HEK293 (cell line): ENCODE results near the gene PICALM.

Experiments
- CTCF ChIA-PET: fragments of 350-600 bp; formaldehyde crosslinking; extraction: SDS; loops from one replicate; lab custom pipeline; 2021; ENCODE audit warnings: antibody characterized with exemption; lab: Yijun Ruan, JAX
- POLR2A ChIA-PET: fragments of 300-600 bp; formaldehyde crosslinking; extraction: SDS; loops from one replicate; lab custom pipeline; 2020; ENCODE audit warnings: antibody characterized with exemption, inconsistent platforms; lab: Yijun Ruan, JAX
- H3K27ac ChIP-seq: fragments of 200-500 bp; sonication (Bioruptor generic); 2 replicates; pipeline ENCODE4 v1.5.1; 2014; ENCODE audit warnings: low read depth, low read length, control low read depth, inconsistent platforms; ENCODE audit errors: extremely low read depth
- H3K36me3 ChIP-seq, 2 experiments: fragments of 200-500 bp in 1 of 2; sonication (Bioruptor generic) in 1 of 2; 1 replicate in 1 of 2; 2 replicates in 1 of 2; pipeline ENCODE4 v1.5.1; 2014 to 2017; ENCODE audit warnings: inconsistent platforms in 2 of 2, low read length in 2 of 2; ENCODE audit not compliant: control insufficient read depth in 2 of 2, insufficient read depth in 1 of 2
- H3K4me1 ChIP-seq: fragments of 200-500 bp; sonication (Bioruptor generic); 2 replicates; pipeline ENCODE4 v1.5.1; 2014; ENCODE audit warnings: mild to moderate bottlenecking, low read length, inconsistent platforms; ENCODE audit not compliant: control insufficient read depth, insufficient read depth
- H3K4me3 ChIP-seq: 2 replicates; pipeline ENCODE4 v1.5.1; 2011; ENCODE audit warnings: low read depth, mild to moderate bottlenecking, control low read depth, low read length, moderate library complexity
- H3K9me3 ChIP-seq: fragments of 200-500 bp; sonication (Bioruptor generic); 2 replicates; pipeline ENCODE4 v1.5.1; 2014; ENCODE audit warnings: low read depth, low read length, inconsistent platforms; ENCODE audit not compliant: control insufficient read depth, insufficient read depth
- ELK4 ChIP-seq: IDR thresholded peaks from 2 replicates; pipeline ENCODE4 v1.6.1; 2011; ENCODE audit warnings: mild to moderate bottlenecking, low read depth, low read length, borderline replicate concordance
- GLIS1 ChIP-seq: fragments of 450-650 bp; formaldehyde crosslinking; IDR thresholded peaks from 2 replicates; pipeline ENCODE4 v1.5.1; 2016; ENCODE audit warnings: missing biosample characterization, missing genetic modification characterization
- INSM2 ChIP-seq: fragments of 450-650 bp; formaldehyde crosslinking; IDR thresholded peaks from 2 replicates; pipeline ENCODE4 v1.5.1; 2016; ENCODE audit warnings: missing biosample characterization, missing genetic modification characterization
- KLF8 ChIP-seq: fragments of 450-650 bp; formaldehyde crosslinking; IDR thresholded peaks from 2 replicates; pipeline ENCODE4 v1.5.1; 2016; ENCODE audit warnings: missing biosample characterization, missing genetic modification characterization
- PBX3 ChIP-seq: sonication (generic); formaldehyde crosslinking; IDR thresholded peaks from 2 replicates; pipeline ENCODE4 v1.8.1; 2022; ENCODE audit warnings: mild to moderate bottlenecking, moderate library complexity, missing genetic modification reagents
- SCRT2 ChIP-seq: fragments of 450-650 bp; formaldehyde crosslinking; IDR thresholded peaks from 2 replicates; pipeline ENCODE4 v1.5.1; 2016; ENCODE audit warnings: missing biosample characterization, missing genetic modification characterization
- ZBTB8A ChIP-seq: fragments of 450-650 bp; formaldehyde crosslinking; IDR thresholded peaks from 2 replicates; pipeline ENCODE4 v1.5.1; 2016; ENCODE audit warnings: missing biosample characterization, missing genetic modification characterization
- ZFP41 ChIP-seq: fragments of 450-650 bp; formaldehyde crosslinking; IDR thresholded peaks from 2 replicates; pipeline ENCODE4 v1.5.1; 2016; ENCODE audit warnings: missing biosample characterization, missing genetic modification characterization, borderline replicate concordance
- ZNF112 ChIP-seq: fragments of 450-650 bp; formaldehyde crosslinking; IDR thresholded peaks from 2 replicates; pipeline ENCODE4 v1.5.0; 2017; ENCODE audit warnings: missing biosample characterization, missing genetic modification characterization
- ZNF202 ChIP-seq: fragments of 450-650 bp; formaldehyde crosslinking; IDR thresholded peaks from 2 replicates; pipeline ENCODE4 v1.5.1; 2016; ENCODE audit warnings: missing biosample characterization, missing genetic modification characterization, borderline replicate concordance
- ZNF223 ChIP-seq: fragments of 450-650 bp; formaldehyde crosslinking; IDR thresholded peaks from 2 replicates; pipeline ENCODE4 v1.5.1; 2016; ENCODE audit warnings: missing biosample characterization, missing genetic modification characterization
- ZNF239 ChIP-seq: fragments of 450-650 bp; formaldehyde crosslinking; IDR thresholded peaks from 2 replicates; pipeline ENCODE4 v1.5.1; 2016; ENCODE audit warnings: missing biosample characterization, missing genetic modification characterization
- ZNF266 ChIP-seq: fragments of 450-650 bp; formaldehyde crosslinking; IDR thresholded peaks from 2 replicates; pipeline ENCODE4 v1.5.1; 2016; ENCODE audit warnings: missing biosample characterization, missing genetic modification characterization, low read depth
- ZNF280C ChIP-seq: fragments of 450-650 bp; formaldehyde crosslinking; IDR thresholded peaks from 2 replicates; pipeline ENCODE4 v1.5.1; 2016; ENCODE audit warnings: missing biosample characterization, missing genetic modification characterization
- ZNF280D ChIP-seq: fragments of 450-650 bp; formaldehyde crosslinking; IDR thresholded peaks from 2 replicates; pipeline ENCODE4 v1.5.1; 2016; ENCODE audit warnings: missing biosample characterization, missing genetic modification characterization
- ZNF311 ChIP-seq: fragments of 450-650 bp; formaldehyde crosslinking; IDR thresholded peaks from 2 replicates; pipeline ENCODE4 v1.5.1; 2017; ENCODE audit warnings: missing biosample characterization, missing genetic modification characterization, borderline replicate concordance
- ZNF416 ChIP-seq: fragments of 450-650 bp; formaldehyde crosslinking; IDR thresholded peaks from 2 replicates; pipeline ENCODE4 v1.5.1; 2016; ENCODE audit warnings: missing biosample characterization, missing genetic modification characterization
- ZNF580 ChIP-seq: fragments of 450-650 bp; formaldehyde crosslinking; IDR thresholded peaks from 2 replicates; pipeline ENCODE4 v1.5.1; 2016; ENCODE audit warnings: missing biosample characterization, missing genetic modification characterization
- ZNF596 ChIP-seq: fragments of 450-650 bp; IDR thresholded peaks from 2 replicates; pipeline ENCODE4 v1.5.0; 2018; ENCODE audit warnings: missing biosample characterization, mild to moderate bottlenecking, missing genetic modification characterization, moderate library complexity
- ZNF626 ChIP-seq: fragments of 450-650 bp; sonication (Bioruptor Pico); formaldehyde crosslinking; IDR thresholded peaks from 2 replicates; pipeline ENCODE4 v1.5.1; 2018; ENCODE audit warnings: missing biosample characterization, missing genetic modification characterization, inconsistent platforms
- ZNF660 ChIP-seq: fragments of 450-650 bp; IDR thresholded peaks from 2 replicates; pipeline ENCODE4 v1.5.1; 2018; ENCODE audit warnings: missing biosample characterization, mild to moderate bottlenecking, missing genetic modification characterization
- ZNF707 ChIP-seq: fragments of 450-650 bp; formaldehyde crosslinking; IDR thresholded peaks from 2 replicates; pipeline ENCODE4 v1.5.1; 2016; ENCODE audit warnings: missing biosample characterization, missing genetic modification characterization
- ZNF768 ChIP-seq: fragments of 450-650 bp; formaldehyde crosslinking; IDR thresholded peaks from 2 replicates; pipeline ENCODE4 v1.5.1; 2018; ENCODE audit warnings: missing biosample characterization, mild to moderate bottlenecking, missing genetic modification characterization
- ZNF777 ChIP-seq: fragments of 450-650 bp; formaldehyde crosslinking; IDR thresholded peaks from 2 replicates; pipeline ENCODE4 v1.5.1; 2017; ENCODE audit warnings: missing biosample characterization, missing genetic modification characterization, borderline replicate concordance

The PICALM gene

GRCh38 chr11:86115542-86116385, 46.9 kb upstream of the PICALM start:
- no peak overlapping the region for H3K27ac ChIP-seq
- ChIA-PET POLR2A (interaction anchor here (0.8 kb wide), 1 partner anchor 41 kb away, joined by 3 read pairs; no protein-coding TSS in a partner anchor), CTCF (interaction anchor here (0.6 to 0.8 kb wide), 2 partner anchors 556 to 658 kb away, joined by 3 to 4 read pairs; no protein-coding TSS in a partner anchor)
- no peak overlapping the region for H3K4me3 ChIP-seq
- TF ChIP-seq ELK4, result no peak
- TF ChIP-seq ZBTB8A (tag by site-specific recombination), result no peak
- TF ChIP-seq ZNF660 (tag by site-specific recombination), result no peak
- no peak for TF ChIP-seq ZNF280C (tag by site-specific recombination)
- no peak for TF ChIP-seq INSM2 (tag by site-specific recombination)
- TF ChIP-seq ZNF707 (tag by site-specific recombination), result no peak
- TF ChIP-seq ZFP41 (tag by site-specific recombination), result no peak
- TF ChIP-seq ZNF239, result no peak
- TF ChIP-seq GLIS1, result no peak
- no peak for TF ChIP-seq ZNF416 (tag by site-specific recombination)
- TF ChIP-seq SCRT2 (tag by site-specific recombination), result no peak
- TF ChIP-seq ZNF223 (tag by site-specific recombination), result no peak
- H3K4me1 ChIP-seq, result no peaks in the 10 kb centered on the region
- no peaks in the 10 kb centered on the region for H3K36me3 ChIP-seq
- H3K9me3 ChIP-seq, result no peaks in the 10 kb centered on the region

GRCh38 chr11:86108890-86109638, 40.2 kb upstream of the PICALM start:
- no peaks in the 10 kb centered on the region for H3K36me3 ChIP-seq
- H3K4me1 ChIP-seq, result no peaks in the 10 kb centered on the region
- no peaks in the 10 kb centered on the region for H3K9me3 ChIP-seq
- POLR2A ChIA-PET, result no interaction called here
- H3K27ac ChIP-seq, result no peak overlapping the region
- CTCF ChIA-PET, result interaction anchor here (0.7 to 1.2 kb wide), 2 partner anchors 84 to 837 kb away, joined by 3 read pairs; no protein-coding TSS in a partner anchor
- no peak overlapping the region for H3K4me3 ChIP-seq
- TF ChIP-seq ZNF777, result no peak
- no peak for TF ChIP-seq ZNF768
- no peak for TF ChIP-seq ZNF202
- TF ChIP-seq KLF8, result no peak
- TF ChIP-seq ZNF266, result no peak
- no peak for TF ChIP-seq ZNF596 (tag by site-specific recombination)
- TF ChIP-seq ZNF311 (tag by site-specific recombination), result no peak
- no peak for TF ChIP-seq ZNF580 (tag by site-specific recombination)
- no peak for TF ChIP-seq PBX3
- no peak for TF ChIP-seq ZNF112 (tag by site-specific recombination)
- no peak for TF ChIP-seq ZNF280D (tag by site-specific recombination)
- no peak for TF ChIP-seq ZNF626 (tag by site-specific recombination)
